ENCODE measurements around the gene SPPL2A. TPM values are rescaled to one million over a fixed set of nuclear protein-coding genes. Genes with fewer than 3 reads are reported as not detected.

Gene SPPL2A
- polyA plus RNA-seq, 1 donor (not counting 4 experiments of a cell fraction or from before 2014, with no cell fraction given): 59.4 TPM

DNA sequence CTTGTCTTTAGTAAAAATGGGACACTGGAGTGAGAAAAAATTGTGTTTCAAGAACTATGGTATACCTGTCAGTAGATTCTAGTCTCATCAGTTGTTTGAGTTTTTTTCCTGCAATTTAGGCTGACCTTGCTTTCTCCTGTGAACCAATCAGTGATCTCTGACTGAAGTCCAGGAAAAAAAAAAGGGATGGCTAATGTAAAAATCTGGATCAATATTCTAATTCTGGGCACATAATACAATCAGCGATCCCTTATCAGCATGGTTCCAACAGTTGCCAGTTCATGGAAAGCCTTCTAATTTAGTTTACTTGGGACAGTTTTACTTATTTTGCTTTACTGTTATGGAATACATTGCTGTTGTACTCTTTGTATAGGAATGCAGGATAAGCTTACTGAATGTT is 95.9 kb downstream of the SPPL2A start:
- TF ChIP-seq CTCF (optimal IDR thresholded peaks at IDR 0.05 in 1 of 3, IDR thresholded peaks at IDR 0.05 in 1 of 3, conservative IDR thresholded peaks at IDR 0.05 in 1 of 3; ENCODE audit: extremely low read depth in 1 of 3, insufficient read depth in 2 of 3, low read length in 3 of 3) (no peak), EZH2 (IDR thresholded peaks at IDR 0.05; ENCODE audit: low read length) (no peak)
- Histone ChIP-seq H3K4me3 (ENCODE audit: control insufficient read depth in 2 of 3, extremely low read depth in 1 of 3, insufficient read depth in 2 of 3, low read depth in 1 of 3, low read length in 3 of 3) (no peak overlapping the region), H3K79me2 (ENCODE audit: control insufficient read depth, insufficient read depth, low read length) (peaks cover 84% of the 10 kb centered on the region), H4K20me1 (ENCODE audit: control insufficient read depth, extremely low read depth, insufficient read depth, low read length) (no peaks in the 10 kb centered on the region), H3K4me2 (ENCODE audit: control insufficient read depth, extremely low read depth, insufficient read depth, low read depth, low read length) (no peak overlapping the region), H3K9me1 (ENCODE audit: control insufficient read depth, extremely low read depth, insufficient read depth, low read length) (peaks cover 2% of the 10 kb centered on the region), H3K36me3 (ENCODE audit: control insufficient read depth in 2 of 2, extremely low read depth in 1 of 2, insufficient read depth in 2 of 2, low read length in 2 of 2) (no peaks in the 10 kb centered on the region), H3K9me3 (ENCODE audit: control insufficient read depth, low read depth, low read length) (no peaks in the 10 kb centered on the region), H3K27me3 (ENCODE audit: control insufficient read depth, extremely low read depth, insufficient read depth, low read length) (no peaks in the 10 kb centered on the region), H3K4me1 (ENCODE audit: control insufficient read depth, extremely low read depth, insufficient read depth, low read length) (peaks cover 12% of the 10 kb centered on the region), H2AFZ (ENCODE audit: control insufficient read depth, low read length) (no peak overlapping the region), H3K9ac (ENCODE audit: control insufficient read depth, extremely low read depth, insufficient read depth, low read length) (no peak overlapping the region), H3K27ac (ENCODE audit: control insufficient read depth, insufficient read depth, low read length) (no peak overlapping the region)
- dilution Hi-C loops (cut with MboI; ENCODE audit: extremely low pct_ligation_motif_present, low sequenced_read_pairs): no loop called here
- no peak for DNase-seq (ENCODE audit: low read depth, low spot score)
- FAIRE-seq: no peak

DNA sequence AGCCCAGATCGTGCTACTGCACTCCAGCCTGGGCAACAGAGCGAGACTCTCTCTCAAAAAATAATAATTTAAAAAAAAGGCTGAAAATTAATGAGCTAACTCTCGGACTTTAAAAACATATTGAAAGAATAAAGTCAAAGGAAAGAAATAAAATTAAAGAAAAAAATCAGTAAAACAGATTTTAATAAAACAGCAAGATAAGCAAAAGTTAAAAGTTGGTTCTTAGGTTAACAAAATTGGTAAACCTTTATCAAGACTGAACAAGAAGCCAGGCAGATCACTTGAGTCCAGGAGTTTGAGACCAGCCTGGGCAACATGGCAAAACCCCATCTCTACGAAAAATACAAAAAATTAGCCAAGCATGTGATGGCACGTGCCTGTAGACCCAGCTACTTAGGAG is 99.6 kb downstream of the SPPL2A start:
- dilution Hi-C loops (cut with MboI; ENCODE audit: extremely low pct_ligation_motif_present, low sequenced_read_pairs): no loop called here
- H3K9ac ChIP-seq (ENCODE audit: control insufficient read depth, extremely low read depth, insufficient read depth, low read length): no peak overlapping the region
- H3K9me1 ChIP-seq (ENCODE audit: control insufficient read depth, extremely low read depth, insufficient read depth, low read length): no peaks in the 10 kb centered on the region
- no peak for DNase-seq (ENCODE audit: low read depth, low spot score)
- H3K79me2 ChIP-seq (ENCODE audit: control insufficient read depth, insufficient read depth, low read length): peaks cover 61% of the 10 kb centered on the region
- no peak overlapping the region for H3K27ac ChIP-seq (ENCODE audit: control insufficient read depth, insufficient read depth, low read length)
- H3K4me1 ChIP-seq (ENCODE audit: control insufficient read depth, extremely low read depth, insufficient read depth, low read length): peaks cover 2% of the 10 kb centered on the region
- no peaks in the 10 kb centered on the region for H3K9me3 ChIP-seq (ENCODE audit: control insufficient read depth, low read depth, low read length)
- H4K20me1 ChIP-seq (ENCODE audit: control insufficient read depth, extremely low read depth, insufficient read depth, low read length): no peaks in the 10 kb centered on the region
- H2AFZ ChIP-seq (ENCODE audit: control insufficient read depth, low read length): no peak overlapping the region
- no peaks in the 10 kb centered on the region for H3K27me3 ChIP-seq (ENCODE audit: control insufficient read depth, extremely low read depth, insufficient read depth, low read length)
- TF ChIP-seq EZH2 (IDR thresholded peaks at IDR 0.05; ENCODE audit: low read length) (no peak), CTCF (optimal IDR thresholded peaks at IDR 0.05 in 1 of 3, IDR thresholded peaks at IDR 0.05 in 1 of 3, conservative IDR thresholded peaks at IDR 0.05 in 1 of 3; ENCODE audit: extremely low read depth in 1 of 3, insufficient read depth in 2 of 3, low read length in 3 of 3) (no peak)
- H3K4me3 ChIP-seq (ENCODE audit: control insufficient read depth in 2 of 3, extremely low read depth in 1 of 3, insufficient read depth in 2 of 3, low read depth in 1 of 3, low read length in 3 of 3): no peak overlapping the region
- H3K4me2 ChIP-seq (ENCODE audit: control insufficient read depth, extremely low read depth, insufficient read depth, low read depth, low read length): no peak overlapping the region
- peaks cover 2 to 6% of the 10 kb centered on the region in 2 experiments for H3K36me3 ChIP-seq (ENCODE audit: control insufficient read depth in 2 of 2, extremely low read depth in 1 of 2, insufficient read depth in 2 of 2, low read length in 2 of 2)
- no peak for FAIRE-seq

Data from keratinocyte (primary cell).